GM12878 (cell line): ENCODE data around the gene EPB41L4B. TPM values are rescaled to one million over a fixed set of nuclear protein-coding genes. Genes with fewer than 3 reads are reported as not detected.
A peak's percentile ranks its signal among the peaks of the same experiment; 100 is the strongest.

ENCODE experiments used
- ATAC-seq: fragments of 200-7000 bp; cut with Tn5 transposase; 3 replicates; pipeline ENCODE4 v1.9.1; 2020; ENCODE audit warnings: mild to moderate bottlenecking, moderate library complexity
- BruUV-seq: library from RNA; stranded (reverse); fragments of 400-500 nt; replicated peaks from 2 replicates; lab custom pipeline; 2021; lab: Mats Ljungman, UMichigan
- CTCF ChIA-PET: fragments of 300-600 bp; sonication (Branson Sonifier 250); formaldehyde crosslinking; extraction: SDS; loops from one replicate; lab custom pipeline; 2021; ENCODE audit warnings: inconsistent platforms; lab: Yijun Ruan, JAX
- POLR2A ChIA-PET: fragments of 350-600 bp; formaldehyde crosslinking; extraction: SDS; loops from one replicate; lab custom pipeline; 2021; ENCODE audit warnings: inconsistent platforms; lab: Charles Lee
- RAD21 ChIA-PET: fragments of 300-600 bp; sonication (Branson Sonifier 250); formaldehyde crosslinking; loops from one replicate; lab custom pipeline; 2023; ENCODE audit warnings: antibody characterized with exemption; ENCODE audit not compliant: unreplicated experiment; lab: Charles Lee
- SMC1A ChIA-PET: fragments of 300-600 bp; sonication (Branson Sonifier 250); formaldehyde crosslinking; loops from one replicate; lab custom pipeline; 2023; ENCODE audit not compliant: unreplicated experiment, uncharacterized antibody; lab: Charles Lee
- DNase-seq: peaks from one replicate; pipeline ENCODE4 v3.0.0-alpha.2; 2011; ENCODE audit warnings: low read depth, low spot score
- FAIRE-seq: peaks from 3 replicates; lab custom pipeline; 2011; peaks lifted over from hg19 to GRCh38; lab: Jason Lieb, UNC
- H2AFZ ChIP-seq: 2 replicates; pipeline ENCODE4 v1.6.0; 2011; ENCODE audit warnings: low read depth, low read length, control low read depth; ENCODE audit not compliant: control insufficient read depth
- H3K27ac ChIP-seq: 2 replicates; pipeline ENCODE4 v1.5.1; 2011; ENCODE audit warnings: control low read depth; ENCODE audit not compliant: control insufficient read depth, insufficient read depth
- H3K27me3 ChIP-seq, 2 experiments: replicated peaks in 1 of 2; 2 replicates each; pipeline versions ENCODE4 v1.6.0 to v1.6.1; 2011; ENCODE audit warnings: low read length in 1 of 2; ENCODE audit not compliant: control insufficient read depth in 2 of 2, insufficient read depth in 2 of 2
- H3K36me3 ChIP-seq, 2 experiments: 2 replicates each; pipeline ENCODE4 v1.5.1; 2011; ENCODE audit warnings: low read length in 1 of 2; ENCODE audit not compliant: control insufficient read depth in 2 of 2, insufficient read depth in 2 of 2
- H3K4me1 ChIP-seq: 2 replicates; pipeline ENCODE4 v1.6.1; 2011; ENCODE audit warnings: mild to moderate bottlenecking, low read length, moderate library complexity, mixed read lengths; ENCODE audit not compliant: control insufficient read depth, insufficient read depth
- H3K4me2 ChIP-seq: 2 replicates; pipeline ENCODE4 v1.6.0; 2011; ENCODE audit warnings: control low read depth; ENCODE audit not compliant: control insufficient read depth, insufficient read depth
- H3K4me3 ChIP-seq: fragments of 200-600 bp; sonication (generic); 2 replicates; pipeline ENCODE4 v1.5.1; 2016
- H3K79me2 ChIP-seq: 2 replicates; pipeline ENCODE4 v1.6.0; 2011; ENCODE audit warnings: low read length; ENCODE audit not compliant: control insufficient read depth, insufficient read depth
- H3K9ac ChIP-seq: 2 replicates; pipeline ENCODE4 v1.8.0; 2011; ENCODE audit warnings: low read length, control low read depth, mixed read lengths; ENCODE audit not compliant: control insufficient read depth, insufficient read depth
- H3K9me3 ChIP-seq: replicated peaks from 3 replicates; pipeline ENCODE4 v1.5.1; 2011; ENCODE audit warnings: mild to moderate bottlenecking, low read length; ENCODE audit not compliant: control insufficient read depth, insufficient read depth
- H4K20me1 ChIP-seq: 2 replicates; pipeline ENCODE4 v1.6.0; 2011; ENCODE audit not compliant: control insufficient read depth, insufficient read depth
- BACH1 ChIP-seq: fragments of 450-650 bp; IDR thresholded peaks from 2 replicates; pipeline ENCODE4 v1.6.1; 2017; ENCODE audit warnings: mild to moderate bottlenecking, borderline replicate concordance
- EGR1 ChIP-seq, 2 experiments: IDR thresholded peaks; 1 replicate in 1 of 2; 2 replicates in 1 of 2; pipeline ENCODE4 v1.6.1; 2011 to 2012; ENCODE audit warnings: low read depth in 2 of 2, low read length in 2 of 2, borderline replicate concordance in 1 of 2, mild to moderate bottlenecking in 1 of 2, moderate library complexity in 1 of 2
- MYC ChIP-seq: IDR thresholded peaks from 2 replicates; pipeline ENCODE4 v1.6.1; 2011; ENCODE audit warnings: mild to moderate bottlenecking, low read length, moderate library complexity, inconsistent platforms; ENCODE audit not compliant: insufficient read depth, insufficient replicate concordance, insufficient read length, severe bottlenecking
- RUNX3 ChIP-seq: IDR thresholded peaks from 2 replicates; pipeline ENCODE4 v1.6.1; 2012; ENCODE audit warnings: low read length, inconsistent platforms
- TCF7 ChIP-seq: IDR thresholded peaks from 2 replicates; pipeline ENCODE4 v1.6.1; 2014; ENCODE audit warnings: antibody characterized with exemption, borderline replicate concordance
- WRNIP1 ChIP-seq: IDR thresholded peaks from 2 replicates; pipeline ENCODE4 v1.6.1; 2011; ENCODE audit warnings: low read depth, low read length, improper control_type of control experiment, borderline replicate concordance
- WGBS: methylation state at CpG from one replicate; pipeline ENCODE4 v1.1.6; 2016; ENCODE audit warnings: low lambda C conversion rate; ENCODE audit not compliant: insufficient replicate concordance, insufficient coverage; ENCODE audit errors: missing lambda C conversion rate; 5-methylcytosine and 5-hydroxymethylcytosine counted together
- in situ Hi-C: fragments of 300-500 bp; cut with MboI; formaldehyde crosslinking; loops from 9 replicates; pipeline ENCODE4 v1.14.3; 2018; ENCODE audit warnings: mixed read lengths
- intact Hi-C: fragments of 100-400 bp; cut with micrococcal nuclease; formaldehyde crosslinking; loops from one replicate; pipeline ENCODE4 v1.14.2; 2022; ENCODE audit not compliant: unreplicated experiment
- polyA plus RNA-seq, 11 experiments: library from polyadenylated mRNA; depleted of rRNA in 4 of 11; unstranded in 6 of 11; stranded (reverse) in 5 of 11; fragments of >200 nt; fragmentation: Nextera tagmentation in 4 of 11; fragmentation: Illumina TruSeq in 1 of 11; extraction: Ambion mirVana in 4 of 11; extraction: Trizol in 1 of 11; gene quantifications; 1 replicate in 1 of 11; 2 replicates in 10 of 11; pipeline versions ENCODE4 v1.2.1 to v1.2.3, GENCODE V29; 2011 to 2016; ENCODE audit warnings: inconsistent platforms in 2 of 11, missing spikeins in 2 of 11, low read depth in 1 of 11
- small RNA-seq: library from RNA; depleted of rRNA; stranded (forward); fragments of <200 nt; gene quantifications from one replicate; pipeline ENCODE3, GENCODE V24; 2014
- total RNA-seq, 4 experiments: library from RNA; depleted of rRNA in 3 of 4; stranded (reverse); fragments of >200 nt in 3 of 4; fragmentation: Illumina TruSeq in 1 of 4; extraction: Trizol in 1 of 4; gene quantifications; 2 replicates each; pipeline versions ENCODE4 v1.2.1 to v1.2.3, GENCODE V29; 2013 to 2021
- TF ChIP-seq, protein P1 (sequence below): fragments of 450-650 bp; IDR thresholded peaks from 2 replicates; pipeline ENCODE4 v1.6.1; 2016; ENCODE audit warnings: mild to moderate bottlenecking
- TF ChIP-seq, protein P2 (sequence below): IDR thresholded peaks from 2 replicates; pipeline ENCODE4 v1.6.1; 2011; ENCODE audit warnings: mild to moderate bottlenecking, low read depth, low read length, moderate library complexity; ENCODE audit not compliant: insufficient replicate concordance

EPB41L4B gene
- total and polyA plus RNA-seq, 10 of the 15 experiments (the other 5 are each of a cell fraction or from before 2014, with no cell fraction given): 0.04 to 0.75 (median 0.13) TPM; not detected in 1

DNA sequence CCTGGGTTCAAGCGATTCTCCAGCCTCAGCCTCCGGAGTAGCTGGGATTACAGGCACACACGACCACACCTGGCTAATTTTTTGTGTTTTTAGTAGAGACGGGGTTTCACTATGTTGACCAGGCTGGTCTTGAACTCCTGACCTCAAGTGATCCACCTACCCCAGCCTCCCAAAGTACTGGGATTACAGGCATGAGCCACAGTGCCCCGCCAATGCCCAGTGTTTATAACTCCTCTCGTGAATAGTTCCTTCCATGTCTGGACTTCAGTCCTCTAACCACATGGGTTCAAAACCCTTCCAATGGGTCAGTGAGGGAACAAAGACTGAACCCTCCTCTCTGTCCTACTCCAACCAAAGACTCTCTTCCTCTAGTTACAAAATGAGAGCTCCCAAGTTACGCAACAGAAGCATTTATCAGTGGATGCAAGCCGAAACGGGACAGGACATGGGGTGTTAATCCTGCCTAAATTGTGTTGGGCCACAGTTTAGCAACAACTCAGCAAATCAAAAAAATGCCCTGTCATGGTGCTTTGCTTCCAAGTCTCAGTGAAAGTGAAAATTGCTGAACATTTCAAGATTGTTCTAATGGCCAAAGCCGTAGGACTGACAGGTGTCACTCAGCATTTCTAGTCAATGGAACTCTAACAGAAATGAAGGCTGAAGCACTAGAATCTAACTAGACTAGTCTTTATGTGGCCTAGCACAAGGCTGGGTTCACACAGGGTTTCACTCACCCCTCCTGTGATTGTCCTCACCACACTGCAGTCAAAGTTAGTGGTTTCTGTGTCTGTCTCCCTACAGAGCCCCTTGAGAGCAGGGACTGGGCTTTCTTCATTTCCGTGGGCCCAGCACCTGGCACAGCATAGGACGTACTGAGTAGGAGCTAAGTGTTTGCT is 197.9 kb downstream of the EPB41L4B start:
- intact Hi-C loops: no loop called here
- ATAC-seq (no peak), DNase-seq (no peak), FAIRE-seq (no peak)
- Histone ChIP-seq H3K4me2 (peak overlapping the region; percentile 18), H3K27me3 (no peaks in the 10 kb centered on the region), H3K9me3 (no peaks in the 10 kb centered on the region), H4K20me1 (no peaks in the 10 kb centered on the region), H3K36me3 (no peaks in the 10 kb centered on the region), H3K4me1 (peaks cover 7% of the 10 kb centered on the region; the same call in 1 of the 2 replicates), H2AFZ (peak overlapping the region; percentile 58), H3K27ac (peak overlapping the region; percentile 0; the same call in 1 of the 2 replicates), H3K4me3 (no peak overlapping the region), H3K9ac (no peak overlapping the region), H3K79me2 (peaks cover 17% of the 10 kb centered on the region)
- RAD21 ChIA-PET: no interaction called here
- TF ChIP-seq, protein P1, sequence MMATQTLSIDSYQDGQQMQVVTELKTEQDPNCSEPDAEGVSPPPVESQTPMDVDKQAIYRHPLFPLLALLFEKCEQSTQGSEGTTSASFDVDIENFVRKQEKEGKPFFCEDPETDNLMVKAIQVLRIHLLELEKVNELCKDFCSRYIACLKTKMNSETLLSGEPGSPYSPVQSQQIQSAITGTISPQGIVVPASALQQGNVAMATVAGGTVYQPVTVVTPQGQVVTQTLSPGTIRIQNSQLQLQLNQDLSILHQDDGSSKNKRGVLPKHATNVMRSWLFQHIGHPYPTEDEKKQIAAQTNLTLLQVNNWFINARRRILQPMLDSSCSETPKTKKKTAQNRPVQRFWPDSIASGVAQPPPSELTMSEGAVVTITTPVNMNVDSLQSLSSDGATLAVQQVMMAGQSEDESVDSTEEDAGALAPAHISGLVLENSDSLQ: peak; percentile 88
- TF ChIP-seq TCF7: no peak
- peak; percentile 30; the same call in 1 of the 2 replicates for TF ChIP-seq RUNX3
- peak; percentile 48; the same call in 1 of the 2 replicates for TF ChIP-seq BACH1
- no peak for TF ChIP-seq MYC
- TF ChIP-seq, protein P2, sequence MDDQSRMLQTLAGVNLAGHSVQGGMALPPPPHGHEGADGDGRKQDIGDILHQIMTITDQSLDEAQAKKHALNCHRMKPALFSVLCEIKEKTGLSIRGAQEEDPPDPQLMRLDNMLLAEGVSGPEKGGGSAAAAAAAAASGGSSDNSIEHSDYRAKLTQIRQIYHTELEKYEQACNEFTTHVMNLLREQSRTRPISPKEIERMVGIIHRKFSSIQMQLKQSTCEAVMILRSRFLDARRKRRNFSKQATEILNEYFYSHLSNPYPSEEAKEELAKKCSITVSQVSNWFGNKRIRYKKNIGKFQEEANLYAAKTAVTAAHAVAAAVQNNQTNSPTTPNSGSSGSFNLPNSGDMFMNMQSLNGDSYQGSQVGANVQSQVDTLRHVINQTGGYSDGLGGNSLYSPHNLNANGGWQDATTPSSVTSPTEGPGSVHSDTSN: peak; percentile 87
- no peak for TF ChIP-seq EGR1 (IDR thresholded peaks at IDR 0.05; ENCODE audit: borderline replicate concordance in 1 of 2, low read depth in 2 of 2, low read length in 2 of 2)
- TF ChIP-seq WRNIP1: no peak
- POLR2A ChIA-PET: interaction anchor here (0.6 to 0.7 kb wide), 3 partner anchors 11 to 1345 kb away, joined by 4 to 7 read pairs (median 4); no protein-coding TSS in a partner anchor
- CTCF ChIA-PET: no interaction called here
- SMC1A ChIA-PET: interaction anchor here (0.7 to 1.1 kb wide), 2 partner anchors 14 to 23 kb away, joined by 4 to 5 read pairs; no protein-coding TSS in a partner anchor
- no TSS peak for BruUV-seq
- in situ Hi-C loops: no loop called here
- 58% methylated on average over 12 of the region's 12 CpGs for WGBS

Small RNAs within 50 kb of the gene (small RNA-seq; reads per million reads assigned to genes)
- gene RF00019 (not detected), gene RNU6-984P (not detected)

Other genes starting within 250 kb of the EPB41L4B start
- gene TMEM245, start 201.1 kb downstream of the EPB41L4B start, total RNA-seq (2014; rRNA removed): 15.1 and 19.0 TPM in 2 replicates
- 21.5 and 23.0 TPM in 2 replicates for gene TMEM245, start 201.1 kb downstream of the EPB41L4B start, total RNA-seq (2014; rRNA removed; fragmentation: Illumina TruSeq; extraction: Trizol)
- gene TMEM245, start 201.1 kb downstream of the EPB41L4B start, total RNA-seq (2021): 19.2 and 20.0 TPM in 2 replicates
- gene TMEM245, start 201.1 kb downstream of the EPB41L4B start, polyA plus RNA-seq (2011; rRNA removed): 36.1 and 39.5 TPM in 2 replicates
- gene TMEM245, start 201.1 kb downstream of the EPB41L4B start, polyA plus RNA-seq (2014; fragmentation: Illumina TruSeq; extraction: Trizol): 21.3 and 26.9 TPM in 2 replicates
- gene TMEM245, start 201.1 kb downstream of the EPB41L4B start, polyA plus RNA-seq (2014; fragmentation: Nextera tagmentation; extraction: Ambion mirVana): 10 to 100 TPM in 1 of 2 experiments, 1 to 10 TPM in 1; 7.4 to 11.0 TPM
- 11.8 and 14.9 TPM in 2 replicates for gene TMEM245, start 201.1 kb downstream of the EPB41L4B start, polyA plus RNA-seq (2014; rRNA removed)
- 10 to 100 TPM; 18.9 to 19.2 TPM for gene TMEM245, start 201.1 kb downstream of the EPB41L4B start, polyA plus RNA-seq (2016; fragmentation: Nextera tagmentation; extraction: Ambion mirVana)
- under 0.01 TPM in 1 of 2 replicates, not detected in the other for gene FRRS1L, start 153.8 kb downstream of the EPB41L4B start, total RNA-seq (2014; rRNA removed)
- gene FRRS1L, start 153.8 kb downstream of the EPB41L4B start, total RNA-seq (2014; rRNA removed; fragmentation: Illumina TruSeq; extraction: Trizol): not detected in 2 replicates
- gene FRRS1L, start 153.8 kb downstream of the EPB41L4B start, total RNA-seq (2021): not detected in 2 replicates
- not detected in 2 replicates for gene FRRS1L, start 153.8 kb downstream of the EPB41L4B start, polyA plus RNA-seq (2011; rRNA removed)
- not detected in 2 replicates for gene FRRS1L, start 153.8 kb downstream of the EPB41L4B start, polyA plus RNA-seq (2014; fragmentation: Illumina TruSeq; extraction: Trizol)
- not detected for gene FRRS1L, start 153.8 kb downstream of the EPB41L4B start, polyA plus RNA-seq (2014; fragmentation: Nextera tagmentation; extraction: Ambion mirVana)
- not detected in 2 replicates for gene FRRS1L, start 153.8 kb downstream of the EPB41L4B start, polyA plus RNA-seq (2014; rRNA removed)
- gene FRRS1L, start 153.8 kb downstream of the EPB41L4B start, polyA plus RNA-seq (2016; fragmentation: Nextera tagmentation; extraction: Ambion mirVana): not detected
- 0.22 and 0.23 TPM in 2 replicates for gene PTPN3, start 177.2 kb upstream of the EPB41L4B start, total RNA-seq (2014; rRNA removed)
- gene PTPN3, start 177.2 kb upstream of the EPB41L4B start, total RNA-seq (2014; rRNA removed; fragmentation: Illumina TruSeq; extraction: Trizol): 0.18 and 0.23 TPM in 2 replicates
- 0.24 and 0.26 TPM in 2 replicates for gene PTPN3, start 177.2 kb upstream of the EPB41L4B start, total RNA-seq (2021)
- 0.22 and 0.64 TPM in 2 replicates for gene PTPN3, start 177.2 kb upstream of the EPB41L4B start, polyA plus RNA-seq (2011; rRNA removed)
- 0.24 and 0.36 TPM in 2 replicates for gene PTPN3, start 177.2 kb upstream of the EPB41L4B start, polyA plus RNA-seq (2014; fragmentation: Illumina TruSeq; extraction: Trizol)
- under 1 TPM; 0.47 to 0.74 TPM for gene PTPN3, start 177.2 kb upstream of the EPB41L4B start, polyA plus RNA-seq (2014; fragmentation: Nextera tagmentation; extraction: Ambion mirVana)
- 0.05 and 0.31 TPM in 2 replicates for gene PTPN3, start 177.2 kb upstream of the EPB41L4B start, polyA plus RNA-seq (2014; rRNA removed)
- gene PTPN3, start 177.2 kb upstream of the EPB41L4B start, polyA plus RNA-seq (2016; fragmentation: Nextera tagmentation; extraction: Ambion mirVana): 1 to 10 TPM in 1 of 2 experiments, under 1 TPM in 1; 0.78 to 1.3 TPM